B cell (primary cell): ENCODE results near the gene SLC25A29.

ENCODE experiments used
- CTCF ChIP-seq: fragments of 200-600 bp; IDR thresholded peaks from one replicate; pipeline ENCODE4 v1.8.0; 2022; ENCODE audit warnings: antibody characterized with exemption, mild to moderate bottlenecking
- EZH2 ChIP-seq: IDR thresholded peaks from 2 replicates; pipeline ENCODE4 v1.6.1; 2012; ENCODE audit warnings: borderline replicate concordance, low read depth, mild to moderate bottlenecking, moderate library complexity, low read length; ENCODE audit not compliant: insufficient read depth, poor library complexity, severe bottlenecking

- TF ChIP-seq CTCF (no peak), EZH2 (no peak)
These were observed 39.5 kb upstream of the SLC25A29 start for GRCh38 chr14:100345711-100346110.
